Keratinocyte (primary cell): ENCODE data around the gene FAM83C. TPM values are rescaled to one million over a fixed set of nuclear protein-coding genes. Genes with fewer than 3 reads are reported as not detected.
"Not testable (repeated sequence)": the region's sequence is repeated elsewhere in the genome, so short reads cannot be mapped to it uniquely, and the experiment has no call there.

Source experiments
- DNase-seq: peaks from one replicate; pipeline ENCODE4 v3.0.0-alpha.2; 2011; ENCODE audit warnings: low read depth, missing footprints, low spot score
- FAIRE-seq: peaks from 2 replicates; lab custom pipeline; 2011; peaks lifted over from hg19 to GRCh38; lab: Jason Lieb, UNC
- H2AFZ ChIP-seq: 2 replicates; pipeline ENCODE4 v1.6.0; 2012; ENCODE audit warnings: low read length, control low read depth, inconsistent platforms; ENCODE audit not compliant: control insufficient read depth
- H3K27ac ChIP-seq: 2 replicates; pipeline ENCODE4 v1.5.1; 2011; ENCODE audit warnings: low read length; ENCODE audit not compliant: control insufficient read depth, insufficient read depth
- H3K27me3 ChIP-seq: 3 replicates; pipeline ENCODE4 v1.6.0; 2011; ENCODE audit warnings: low read length; ENCODE audit not compliant: control insufficient read depth, insufficient read depth; ENCODE audit errors: extremely low read depth
- H3K36me3 ChIP-seq, 2 experiments: 2 replicates in 1 of 2; 3 replicates in 1 of 2; pipeline ENCODE4 v1.5.1; 2011; ENCODE audit warnings: low read length in 2 of 2, mild to moderate bottlenecking in 1 of 2; ENCODE audit not compliant: control insufficient read depth in 2 of 2, insufficient read depth in 2 of 2; ENCODE audit errors: extremely low read depth in 1 of 2
- H3K4me1 ChIP-seq: 3 replicates; pipeline ENCODE4 v1.5.1; 2011; ENCODE audit warnings: low read length; ENCODE audit not compliant: control insufficient read depth, insufficient read depth; ENCODE audit errors: extremely low read depth
- H3K4me2 ChIP-seq: 3 replicates; pipeline ENCODE4 v1.6.0; 2011; ENCODE audit warnings: low read depth, low read length; ENCODE audit not compliant: control insufficient read depth, insufficient read depth; ENCODE audit errors: extremely low read depth
- H3K4me3 ChIP-seq, 3 experiments: fragments of 200-600 bp in 1 of 3; sonication (generic) in 1 of 3; 2 replicates in 2 of 3; 3 replicates in 1 of 3; pipeline ENCODE4 v1.5.1; 2011 to 2016; ENCODE audit warnings: low read length in 3 of 3, mild to moderate bottlenecking in 3 of 3, control low read depth in 2 of 3, inconsistent platforms in 1 of 3, low read depth in 1 of 3, mixed read lengths in 1 of 3, mixed run types in 1 of 3, moderate library complexity in 1 of 3; ENCODE audit not compliant: control insufficient read depth in 2 of 3, insufficient read depth in 2 of 3; ENCODE audit errors: extremely low read depth in 1 of 3
- H3K79me2 ChIP-seq: 2 replicates; pipeline ENCODE4 v1.6.0; 2012; ENCODE audit warnings: low read length; ENCODE audit not compliant: control insufficient read depth, insufficient read depth
- H3K9ac ChIP-seq: 3 replicates; pipeline ENCODE4 v1.6.0; 2011; ENCODE audit warnings: low read length; ENCODE audit not compliant: control insufficient read depth, insufficient read depth; ENCODE audit errors: extremely low read depth
- H3K9me1 ChIP-seq: 3 replicates; pipeline ENCODE4 v1.6.0; 2011; ENCODE audit warnings: low read length; ENCODE audit not compliant: control insufficient read depth, insufficient read depth; ENCODE audit errors: extremely low read depth
- H3K9me3 ChIP-seq: 2 replicates; pipeline ENCODE4 v1.5.1; 2012; ENCODE audit warnings: low read depth, low read length; ENCODE audit not compliant: control insufficient read depth
- H4K20me1 ChIP-seq: 3 replicates; pipeline ENCODE4 v1.6.0; 2011; ENCODE audit warnings: low read length; ENCODE audit not compliant: control insufficient read depth, insufficient read depth; ENCODE audit errors: extremely low read depth
- EZH2 ChIP-seq: IDR thresholded peaks from one replicate; pipeline ENCODE4 v1.6.1; 2012; ENCODE audit warnings: inconsistent platforms, mild to moderate bottlenecking, low read length, moderate library complexity
- dilution Hi-C: fragments of 300-500 bp; cut with MboI; formaldehyde crosslinking; loops from one replicate; pipeline ENCODE4 v1.7.0; 2020; ENCODE audit warnings: low sequenced_read_pairs; ENCODE audit not compliant: extremely low pct_ligation_motif_present
- polyA plus RNA-seq, 5 experiments: library from polyadenylated mRNA; depleted of rRNA in 3 of 5; stranded (reverse) in 3 of 5; stranded (forward) in 1 of 5; unstranded in 1 of 5; fragments of >200 nt; gene quantifications; 1 replicate in 1 of 5; 2 replicates in 3 of 5; 3 replicates in 1 of 5; pipeline versions ENCODE4 v1.2.1 to v1.2.3, GENCODE V29; 2011 to 2012; ENCODE audit warnings: missing spikeins in 2 of 5, low read depth in 1 of 5, low replicate concordance in 1 of 5
- TF ChIP-seq, protein P1 (sequence below), 3 experiments: IDR thresholded peaks in 1 of 3; conservative IDR thresholded peaks in 1 of 3; optimal IDR thresholded peaks in 1 of 3; 2 replicates in 2 of 3; 3 replicates in 1 of 3; pipeline versions ENCODE3 to v1.5.1; 2011; ENCODE audit warnings: low read length in 3 of 3, mild to moderate bottlenecking in 3 of 3, moderate library complexity in 2 of 3, control low read depth in 1 of 3, inconsistent platforms in 1 of 3; ENCODE audit not compliant: insufficient read depth in 2 of 3; ENCODE audit errors: extremely low read depth in 1 of 3

The FAM83C gene
- polyA plus RNA-seq, 1 donor (not counting 4 experiments of a cell fraction or from before 2014, with no cell fraction given), result 12.4 TPM

DNA sequence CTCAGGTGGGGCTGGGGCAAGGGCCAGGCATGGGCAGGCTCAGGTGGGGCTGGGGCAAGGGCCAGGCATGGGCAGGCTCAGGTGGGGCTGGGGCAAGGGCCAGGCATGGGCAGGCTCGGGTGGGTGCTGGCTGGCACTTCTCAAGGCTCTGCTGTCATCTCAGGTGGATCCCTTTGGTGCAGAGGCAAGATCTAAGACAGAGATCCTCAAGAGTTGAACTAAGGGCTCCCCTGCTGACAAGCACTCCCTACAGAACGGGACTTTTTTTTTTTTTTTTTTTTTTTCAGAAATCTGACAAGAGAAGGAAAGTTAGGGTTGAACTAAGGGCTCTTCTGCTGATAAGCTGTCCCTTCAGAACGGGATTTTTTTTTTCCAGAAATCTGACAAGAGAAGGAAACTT lies 39.2 kb downstream of the FAM83C start:
- H3K9me3 ChIP-seq, result no peaks in the 10 kb centered on the region
- H3K79me2 ChIP-seq, result no peaks in the 10 kb centered on the region
- H3K4me1 ChIP-seq, result no peaks in the 10 kb centered on the region
- no peaks in the 10 kb centered on the region for H3K27me3 ChIP-seq
- dilution Hi-C loops, result no loop called here
- TF ChIP-seq, protein P1, sequence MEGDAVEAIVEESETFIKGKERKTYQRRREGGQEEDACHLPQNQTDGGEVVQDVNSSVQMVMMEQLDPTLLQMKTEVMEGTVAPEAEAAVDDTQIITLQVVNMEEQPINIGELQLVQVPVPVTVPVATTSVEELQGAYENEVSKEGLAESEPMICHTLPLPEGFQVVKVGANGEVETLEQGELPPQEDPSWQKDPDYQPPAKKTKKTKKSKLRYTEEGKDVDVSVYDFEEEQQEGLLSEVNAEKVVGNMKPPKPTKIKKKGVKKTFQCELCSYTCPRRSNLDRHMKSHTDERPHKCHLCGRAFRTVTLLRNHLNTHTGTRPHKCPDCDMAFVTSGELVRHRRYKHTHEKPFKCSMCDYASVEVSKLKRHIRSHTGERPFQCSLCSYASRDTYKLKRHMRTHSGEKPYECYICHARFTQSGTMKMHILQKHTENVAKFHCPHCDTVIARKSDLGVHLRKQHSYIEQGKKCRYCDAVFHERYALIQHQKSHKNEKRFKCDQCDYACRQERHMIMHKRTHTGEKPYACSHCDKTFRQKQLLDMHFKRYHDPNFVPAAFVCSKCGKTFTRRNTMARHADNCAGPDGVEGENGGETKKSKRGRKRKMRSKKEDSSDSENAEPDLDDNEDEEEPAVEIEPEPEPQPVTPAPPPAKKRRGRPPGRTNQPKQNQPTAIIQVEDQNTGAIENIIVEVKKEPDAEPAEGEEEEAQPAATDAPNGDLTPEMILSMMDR (optimal IDR thresholded peaks at IDR 0.05 in 1 of 3, IDR thresholded peaks at IDR 0.05 in 1 of 3, conservative IDR thresholded peaks at IDR 0.05 in 1 of 3; ENCODE audit: extremely low read depth in 1 of 3, insufficient read depth in 2 of 3, low read length in 3 of 3), result no peak
- TF ChIP-seq EZH2, result no peak
- H3K9me1 ChIP-seq, result no peaks in the 10 kb centered on the region
- no peaks in the 10 kb centered on the region for H4K20me1 ChIP-seq
- FAIRE-seq (no peak), DNase-seq (no peak)
- H3K36me3 ChIP-seq, result no peaks in the 10 kb centered on the region
- no peak overlapping the region for H3K4me3 ChIP-seq
- H2AFZ ChIP-seq, result no peak overlapping the region
- no peak overlapping the region for H3K9ac ChIP-seq
- no peak overlapping the region for H3K27ac ChIP-seq
- no peak overlapping the region for H3K4me2 ChIP-seq

DNA sequence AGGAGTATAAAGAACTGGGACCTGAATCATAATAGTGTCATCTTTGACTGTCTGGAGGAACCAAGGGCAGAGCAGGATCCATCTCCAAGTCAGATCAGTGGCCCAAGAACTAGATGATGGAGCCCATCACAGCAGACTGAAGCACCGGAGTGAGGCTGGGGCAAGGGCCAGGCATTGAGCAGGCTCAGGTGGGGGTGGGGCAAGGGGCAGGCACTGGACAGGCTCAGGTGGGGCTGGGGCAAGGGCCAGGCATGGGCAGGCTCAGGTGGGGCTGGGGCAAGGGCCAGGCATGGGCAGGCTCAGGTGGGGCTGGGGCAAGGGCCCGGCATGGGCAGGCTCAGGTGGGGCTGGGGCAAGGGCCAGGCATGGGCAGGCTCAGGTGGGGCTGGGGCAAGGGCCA lies 39.6 kb downstream of the FAM83C start:
- H3K9me3 ChIP-seq, FAIRE-seq, H3K27ac ChIP-seq, H3K4me3 ChIP-seq, H3K4me1 ChIP-seq, H3K27me3 ChIP-seq, H2AFZ ChIP-seq, H3K9ac ChIP-seq, dilution Hi-C loops, H3K79me2 ChIP-seq, DNase-seq, H3K9me1 ChIP-seq, H3K36me3 ChIP-seq, H4K20me1 ChIP-seq, H3K4me2 ChIP-seq: not testable (repeated sequence)

DNA sequence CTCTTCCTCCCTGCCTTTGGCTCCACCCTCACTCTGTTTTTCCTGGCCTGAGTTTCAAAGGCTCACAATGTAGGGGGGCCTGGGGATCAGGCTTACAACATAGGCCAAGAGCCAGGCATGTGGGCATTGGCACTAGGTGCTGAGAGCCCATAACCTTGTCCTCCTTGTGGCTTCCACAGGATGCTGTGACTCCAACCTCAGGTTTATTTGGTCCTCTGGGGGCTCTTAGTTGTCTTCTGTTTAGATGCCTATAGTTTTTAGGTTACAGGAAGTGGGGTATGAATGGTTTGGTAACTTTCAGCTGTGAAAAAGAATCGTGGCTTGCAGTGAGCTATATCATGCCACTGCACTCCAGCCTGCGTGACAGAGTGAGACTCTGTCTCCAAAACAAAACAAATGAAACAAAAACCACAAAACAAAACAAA lies 40.2 kb downstream of the FAM83C start:
- H4K20me1 ChIP-seq, result no peaks in the 10 kb centered on the region
- H3K9me1 ChIP-seq, result no peaks in the 10 kb centered on the region
- H3K9me3 ChIP-seq, result no peaks in the 10 kb centered on the region
- H3K79me2 ChIP-seq, result no peaks in the 10 kb centered on the region
- H3K27ac ChIP-seq, result no peak overlapping the region
- dilution Hi-C loops, result no loop called here
- DNase-seq, result no peak
- H3K36me3 ChIP-seq, result no peaks in the 10 kb centered on the region
- H3K9ac ChIP-seq, result no peak overlapping the region
- no peak for FAIRE-seq
- no peaks in the 10 kb centered on the region for H3K27me3 ChIP-seq
- no peak overlapping the region for H3K4me2 ChIP-seq
- TF ChIP-seq, protein P1 (optimal IDR thresholded peaks at IDR 0.05 in 1 of 3, IDR thresholded peaks at IDR 0.05 in 1 of 3, conservative IDR thresholded peaks at IDR 0.05 in 1 of 3; ENCODE audit: extremely low read depth in 1 of 3, insufficient read depth in 2 of 3, low read length in 3 of 3), result no peak
- TF ChIP-seq EZH2, result no peak
- H2AFZ ChIP-seq, result no peak overlapping the region
- H3K4me1 ChIP-seq, result no peaks in the 10 kb centered on the region
- no peak overlapping the region for H3K4me3 ChIP-seq
